Sigmoid colon (tissue), 7 donors: ENCODE data around the gene KCNE4. TPM values are rescaled to one million over a fixed set of nuclear protein-coding genes. Genes with fewer than 3 reads are reported as not detected.

Source experiments
- DNase-seq: peaks from one replicate; pipeline ENCODE4 v3.0.0-alpha.2; 2019
- H3K27ac ChIP-seq, 4 donors: fragments of 200-600 bp; sonication (generic); one replicate each; pipeline ENCODE4 v1.5.1; 2016 to 2019; ENCODE audit warnings: mild to moderate bottlenecking in 1 of 4
- H3K27me3 ChIP-seq, 3 donors: fragments of 200-600 bp; sonication (generic); one replicate each; pipeline ENCODE4 v1.5.1; 2019; ENCODE audit warnings: mild to moderate bottlenecking in 1 of 3
- H3K36me3 ChIP-seq, 4 donors: fragments of 200-600 bp; sonication (generic); one replicate each; pipeline ENCODE4 v1.5.1; 2016 to 2019
- H3K4me1 ChIP-seq, 4 donors: fragments of 200-600 bp; sonication (generic); one replicate each; pipeline ENCODE4 v1.5.1; 2017 to 2019
- H3K4me3 ChIP-seq, 4 donors: fragments of 200-600 bp; sonication (generic); one replicate each; pipeline ENCODE4 v1.5.1; 2017 to 2019; ENCODE audit warnings: mild to moderate bottlenecking in 2 of 4, moderate library complexity in 1 of 4
- H3K9me3 ChIP-seq, 4 donors: fragments of 200-600 bp in 3 of 4; sonication (generic) in 3 of 4; one replicate each; pipeline versions ENCODE4 v1.5.1 to v1.6.1; 2013 to 2019
- CTCF ChIP-seq, 4 experiments: fragments of 450-650 bp in 3 of 4; fragments of 200-600 bp in 1 of 4; IDR thresholded peaks; one replicate each; pipeline ENCODE4 v1.5.1; 2016 to 2019; ENCODE audit warnings: antibody characterized with exemption in 4 of 4, mild to moderate bottlenecking in 3 of 4, moderate library complexity in 2 of 4
- EP300 ChIP-seq, 4 donors: sonication (generic); formaldehyde crosslinking; IDR thresholded peaks; one replicate each; pipeline ENCODE4 v1.6.1; 2017; ENCODE audit warnings: antibody characterized with exemption in 4 of 4
- POLR2A ChIP-seq, 2 donors: fragments of 450-650 bp; IDR thresholded peaks; one replicate each; pipeline ENCODE4 v1.6.1; 2016; ENCODE audit warnings: antibody characterized with exemption in 2 of 2, mild to moderate bottlenecking in 2 of 2, moderate library complexity in 2 of 2
- POLR2AphosphoS5 ChIP-seq, 4 donors: sonication (generic); formaldehyde crosslinking; IDR thresholded peaks; one replicate each; pipeline ENCODE4 v1.6.1; 2017; ENCODE audit warnings: antibody characterized with exemption in 4 of 4
- WGBS, 2 donors: extraction: QIAGEN DNeasy Blood & Tissue Kit; methylation state at CpG; one replicate each; pipeline ENCODE4 v1.1.7; 2013; 5-methylcytosine and 5-hydroxymethylcytosine counted together
- intact Hi-C: fragments of 100-400 bp; cut with DNase I; formaldehyde crosslinking; loops from one replicate; pipeline ENCODE4 v1.15.1; 2023
- polyA plus RNA-seq, 3 donors: library from polyadenylated mRNA; stranded (reverse); fragments of 200-250 nt; gene quantifications; one replicate each; pipeline ENCODE4 v1.2.3, GENCODE V29; 2013
- total RNA-seq, 4 donors: library from RNA; depleted of rRNA; stranded (reverse); fragments of >200 nt; gene quantifications; one replicate each; pipeline ENCODE4 v1.1.0, GENCODE V29; 2016
- donor health status: healthy with polysubstance abuse.
- donor health status: Bipolar disorder and iron deficiency.
- donor health status: healthy.

KCNE4 gene
- total and polyA plus RNA-seq, 7 donors, result 0.23 to 18.7 (median 5.4) TPM

- no peak for DNase-seq
These were observed 20.8 kb downstream of the KCNE4 start for GRCh38 chr2:223072826-223073225.

GRCh38 chr2:223075301-223076270, 23.6 kb downstream of the KCNE4 start:
- no peaks in the 10 kb centered on the region for H3K27me3 ChIP-seq
- H3K4me3 ChIP-seq, result no peak overlapping the region
- DNase-seq, result no peak
- no peaks in the 10 kb centered on the region for H3K4me1 ChIP-seq
- H3K27ac ChIP-seq, result no peak overlapping the region
- TF ChIP-seq POLR2A (IDR thresholded peaks at IDR 0.05) (no peak), CTCF (IDR thresholded peaks at IDR 0.05) (no peak), POLR2AphosphoS5 (IDR thresholded peaks at IDR 0.05) (no peak), EP300 (IDR thresholded peaks at IDR 0.05) (no peak)
- H3K36me3 ChIP-seq, result no peaks in the 10 kb centered on the region
- intact Hi-C loops, result no loop called here
- WGBS, 2 donors, result 81 to 86% methylated on average over 6 of the region's 6 CpGs
- H3K9me3 ChIP-seq, result no peaks in the 10 kb centered on the region

More at GRCh38 chr2:223072826-223073225, 20.8 kb downstream of the KCNE4 start:
- H3K4me1 ChIP-seq, result peaks cover 0 to 5% (median 2%) of the 10 kb centered on the region in 4 donors
- H3K4me3 ChIP-seq, result no peak overlapping the region
- no peaks in the 10 kb centered on the region for H3K9me3 ChIP-seq
- H3K36me3 ChIP-seq, result no peaks in the 10 kb centered on the region
- intact Hi-C loops, result no loop called here
- 61 to 82% methylated on average over 3 of the region's 3 CpGs for WGBS, 2 donors
- TF ChIP-seq EP300 (IDR thresholded peaks at IDR 0.05) (no peak), POLR2AphosphoS5 (IDR thresholded peaks at IDR 0.05) (no peak), CTCF (IDR thresholded peaks at IDR 0.05) (no peak), POLR2A (IDR thresholded peaks at IDR 0.05) (no peak)
- no peak overlapping the region for H3K27ac ChIP-seq
- no peaks in the 10 kb centered on the region for H3K27me3 ChIP-seq

- 86 to 90% methylated on average over 6 of the region's 6 CpGs for WGBS, 2 donors
- Histone ChIP-seq H3K4me3 (no peak overlapping the region), H3K9me3 (no peaks in the 10 kb centered on the region), H3K4me1 (no peaks in the 10 kb centered on the region), H3K36me3 (no peaks in the 10 kb centered on the region), H3K27me3 (no peaks in the 10 kb centered on the region), H3K27ac (no peak overlapping the region)
- intact Hi-C loops, result no loop called here
- TF ChIP-seq POLR2AphosphoS5 (IDR thresholded peaks at IDR 0.05) (no peak), CTCF (IDR thresholded peaks at IDR 0.05) (no peak), POLR2A (IDR thresholded peaks at IDR 0.05) (no peak), EP300 (IDR thresholded peaks at IDR 0.05) (no peak)
- DNase-seq, result no peak
These were observed 24.6 kb downstream of the KCNE4 start for GRCh38 chr2:223076573-223076972.

GRCh38 chr2:223078482-223078881, 26.5 kb downstream of the KCNE4 start:
- no peaks in the 10 kb centered on the region for H3K36me3 ChIP-seq
- intact Hi-C loops, result no loop called here
- no peak overlapping the region for H3K4me3 ChIP-seq
- no peak for DNase-seq
- WGBS, 2 donors, result 25 to 82% methylated on average over 1 of the region's 1 CpG
- no peak overlapping the region for H3K27ac ChIP-seq
- no peak for TF ChIP-seq POLR2AphosphoS5 (IDR thresholded peaks at IDR 0.05)
- no peak for TF ChIP-seq EP300 (IDR thresholded peaks at IDR 0.05)
- TF ChIP-seq POLR2A (IDR thresholded peaks at IDR 0.05), result no peak
- no peak for TF ChIP-seq CTCF (IDR thresholded peaks at IDR 0.05)
- H3K9me3 ChIP-seq, result no peaks in the 10 kb centered on the region
- no peaks in the 10 kb centered on the region for H3K4me1 ChIP-seq
- no peaks in the 10 kb centered on the region for H3K27me3 ChIP-seq
